Measurements from ENCODE around the gene COA6. TPM values are rescaled to one million over a fixed set of nuclear protein-coding genes. Genes with fewer than 3 reads are reported as not detected.

COA6 gene
- total and polyA plus RNA-seq, 7 donors, result 52.0 to 268 (median 73.6) TPM

DNA sequence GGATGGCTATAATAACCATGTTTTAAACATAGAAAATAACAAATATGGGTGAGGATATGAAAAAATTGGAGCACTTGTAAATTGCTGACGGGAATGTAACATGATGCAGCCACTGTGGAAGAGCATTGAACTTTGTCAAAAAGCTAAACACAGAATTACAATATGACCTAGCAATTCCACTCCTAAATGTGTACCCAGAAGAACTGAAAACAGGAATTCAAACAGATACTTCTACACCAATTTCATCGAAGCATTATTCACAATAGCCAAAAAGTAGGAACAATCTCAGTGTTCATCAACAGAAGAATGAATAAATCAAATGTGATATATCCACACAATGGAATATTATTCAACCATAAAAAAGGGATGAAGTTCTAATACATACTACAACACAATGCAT, 32.7 kb upstream of the COA6 start:
- no peak for ATAC-seq
- TF ChIP-seq CTCF (IDR thresholded peaks at IDR 0.05), result no peak
- peaks cover 40% of the 10 kb centered on the region for H3K9me3 ChIP-seq

GRCh38 chr1:234342774-234343173, 30.5 kb upstream of the COA6 start:
- H3K4me3 ChIP-seq, result no peak overlapping the region
- peaks cover 26% of the 10 kb centered on the region for H3K9me3 ChIP-seq
- no peaks in the 10 kb centered on the region for H3K36me3 ChIP-seq (ENCODE audit: insufficient read depth in 1 of 2, low read depth in 1 of 2)
- 62 to 69% (median 67%) methylated on average over 5 of the region's 5 CpGs for WGBS, 3 donors
- no peak for ATAC-seq
- no peak for DNase-seq
- no peak overlapping the region for H3K27ac ChIP-seq
- no peaks in the 10 kb centered on the region for H3K4me1 ChIP-seq
- TF ChIP-seq CTCF (IDR thresholded peaks at IDR 0.05), result no peak
- intact Hi-C loops (cut with DNase I), result no loop called here
- H3K27me3 ChIP-seq (ENCODE audit: insufficient read depth in 3 of 3, low read length in 2 of 3), result no peaks in the 10 kb centered on the region

More for the DNA sequence above, 32.7 kb upstream of the COA6 start:
- no peaks in the 10 kb centered on the region for H3K27me3 ChIP-seq (ENCODE audit: insufficient read depth in 3 of 3, low read length in 2 of 3)
- H3K27ac ChIP-seq, result no peak overlapping the region
- WGBS, 3 donors, result 86 to 93% (median 87%) methylated on average over 2 of the region's 2 CpGs
- H3K36me3 ChIP-seq (ENCODE audit: insufficient read depth in 1 of 2, low read depth in 1 of 2), result no peaks in the 10 kb centered on the region
- no peak overlapping the region for H3K4me3 ChIP-seq
- no peaks in the 10 kb centered on the region for H3K4me1 ChIP-seq
- intact Hi-C loops (cut with DNase I), result no loop called here
- no peak for DNase-seq

- no peaks in the 10 kb centered on the region for H3K36me3 ChIP-seq (ENCODE audit: insufficient read depth in 1 of 2, low read depth in 1 of 2)
- DNase-seq (no peak), ATAC-seq (no peak)
- no peaks in the 10 kb centered on the region for H3K27me3 ChIP-seq (ENCODE audit: insufficient read depth in 3 of 3, low read length in 2 of 3)
- intact Hi-C loops (cut with DNase I), result no loop called here
- no peak overlapping the region for H3K27ac ChIP-seq
- 93 to 98% (median 95%) methylated on average over 1 of the region's 1 CpG for WGBS, 3 donors
- no peak overlapping the region for H3K4me3 ChIP-seq
- H3K9me3 ChIP-seq, result peaks cover 5% of the 10 kb centered on the region
- no peak for TF ChIP-seq CTCF (IDR thresholded peaks at IDR 0.05)
- H3K4me1 ChIP-seq, result no peaks in the 10 kb centered on the region
These were observed 28.0 kb upstream of the COA6 start for GRCh38 chr1:234345237-234345636.

DNA sequence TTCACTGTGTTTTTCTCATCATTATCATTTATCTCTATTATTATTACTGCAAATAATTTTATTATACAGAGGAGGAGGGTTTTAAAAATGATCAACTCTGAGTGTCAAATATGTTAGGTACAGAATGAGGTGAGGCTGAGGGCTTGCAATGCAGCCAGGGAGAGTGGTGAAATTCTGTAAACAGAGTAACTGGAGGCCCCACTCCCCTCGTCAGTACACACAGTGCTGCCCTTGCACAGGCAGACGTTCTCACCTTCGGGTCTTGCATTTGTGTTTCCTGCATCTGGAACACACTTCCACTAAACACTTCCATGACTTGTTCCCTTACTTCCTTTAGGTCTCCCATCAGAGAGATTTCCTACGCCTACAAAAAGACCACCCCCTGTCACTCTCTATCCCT, 24.3 kb upstream of the COA6 start:
- H3K9me3 ChIP-seq, result peaks cover 3% of the 10 kb centered on the region
- 47 to 58% (median 55%) methylated on average over 4 of the region's 4 CpGs for WGBS, 3 donors

More for the DNA sequence above, 24.3 kb upstream of the COA6 start:
- DNase-seq (no peak), ATAC-seq (no peak)
- H3K4me1 ChIP-seq, result no peaks in the 10 kb centered on the region
- H3K27ac ChIP-seq, result no peak overlapping the region
- H3K27me3 ChIP-seq (ENCODE audit: insufficient read depth in 3 of 3, low read length in 2 of 3), result peaks cover 0 to 4% (median 0%) of the 10 kb centered on the region in 3 donors
- H3K36me3 ChIP-seq (ENCODE audit: insufficient read depth in 1 of 2, low read depth in 1 of 2), result no peaks in the 10 kb centered on the region
- no peak for TF ChIP-seq CTCF (IDR thresholded peaks at IDR 0.05)
- H3K4me3 ChIP-seq, result no peak overlapping the region
- intact Hi-C loops (cut with DNase I), result no loop called here

Measured in psoas muscle (tissue), 8 donors.